Esophagus muscularis mucosa (tissue), 4 donors: ENCODE measurements around the gene MOAP1.

Experiments
- CTCF ChIP-seq, 3 experiments: fragments of 200-600 bp in 2 of 3; fragments of 450-650 bp in 1 of 3; sonication (generic) in 2 of 3; IDR thresholded peaks; one replicate each; pipeline ENCODE4 v1.5.1; 2017 to 2019; ENCODE audit warnings: antibody characterized with exemption in 3 of 3, mild to moderate bottlenecking in 2 of 3, moderate library complexity in 1 of 3
- EP300 ChIP-seq: sonication (generic); formaldehyde crosslinking; IDR thresholded peaks from one replicate; pipeline ENCODE4 v1.6.1; 2017; ENCODE audit warnings: antibody characterized with exemption
- POLR2A ChIP-seq: fragments of 450-650 bp; IDR thresholded peaks from one replicate; pipeline ENCODE4 v1.6.1; 2017; ENCODE audit warnings: antibody characterized with exemption, moderate library complexity, mild to moderate bottlenecking, low read depth
- POLR2AphosphoS5 ChIP-seq, 2 donors: sonication (generic); formaldehyde crosslinking; IDR thresholded peaks; one replicate each; pipeline ENCODE4 v1.6.1; 2017; ENCODE audit warnings: antibody characterized with exemption in 2 of 2

DNA sequence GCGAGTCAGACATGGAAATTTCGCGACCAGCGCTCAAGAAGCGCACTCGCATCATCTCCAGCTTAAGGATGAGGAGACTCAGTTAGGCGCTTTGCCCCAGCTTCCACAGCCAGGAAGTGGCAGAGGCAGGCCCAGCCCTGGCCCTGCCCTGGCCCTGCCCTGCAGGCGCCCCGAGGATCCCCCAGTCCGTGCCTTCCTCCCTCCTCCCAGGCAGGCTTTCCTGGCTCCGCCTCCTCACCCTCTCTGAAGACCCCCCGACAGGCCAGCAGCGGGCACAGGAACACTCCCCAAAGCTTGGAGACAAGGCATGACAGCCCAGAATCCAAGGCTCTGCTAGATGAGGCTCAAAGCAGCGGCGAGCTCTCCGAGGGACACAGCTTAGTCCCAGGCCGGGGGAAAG lies 47.5 kb upstream of the MOAP1 start:
- no peak for TF ChIP-seq POLR2A
- no peak for TF ChIP-seq CTCF (IDR thresholded peaks at IDR 0.05)
- no peak for TF ChIP-seq POLR2AphosphoS5 (IDR thresholded peaks at IDR 0.05)
- TF ChIP-seq EP300: no peak
